Tibial nerve (tissue), 4 donors: ENCODE data around the gene ST3GAL3. TPM values are rescaled to one million over a fixed set of nuclear protein-coding genes. Genes with fewer than 3 reads are reported as not detected.

ENCODE experiments used
- DNase-seq, 2 donors: peaks; one replicate each; pipeline ENCODE4 v3.0.0-alpha.2; 2019; ENCODE audit warnings: low spot score in 2 of 2
- H3K27ac ChIP-seq, 4 donors: fragments of 200-600 bp; sonication (generic) in 3 of 4; one replicate each; pipeline ENCODE4 v1.5.1; 2017 to 2019; ENCODE audit warnings: mild to moderate bottlenecking in 1 of 4
- H3K27me3 ChIP-seq, 2 donors: fragments of 200-600 bp; sonication (generic) in 1 of 2; one replicate each; pipeline versions ENCODE4 v1.5.1 to v1.6.0; 2017 to 2019
- H3K36me3 ChIP-seq, 3 donors: fragments of 200-600 bp; sonication (generic); one replicate each; pipeline ENCODE4 v1.5.1; 2018 to 2019
- H3K4me1 ChIP-seq, 4 donors: fragments of 200-600 bp; sonication (generic) in 3 of 4; one replicate each; pipeline ENCODE4 v1.5.1; 2017 to 2019
- H3K4me3 ChIP-seq, 4 donors: fragments of 200-600 bp; sonication (generic) in 3 of 4; one replicate each; pipeline ENCODE4 v1.5.1; 2017 to 2019; ENCODE audit warnings: mild to moderate bottlenecking in 1 of 4, moderate library complexity in 1 of 4
- H3K9me3 ChIP-seq, 4 donors: fragments of 200-600 bp; sonication (generic) in 3 of 4; one replicate each; pipeline ENCODE4 v1.5.1; 2017 to 2019
- EP300 ChIP-seq, 2 donors: sonication (generic); formaldehyde crosslinking; IDR thresholded peaks; one replicate each; pipeline ENCODE4 v1.6.1; 2017; ENCODE audit warnings: antibody characterized with exemption in 2 of 2, mild to moderate bottlenecking in 1 of 2
- POLR2A ChIP-seq, 2 donors: fragments of 450-650 bp; IDR thresholded peaks; one replicate each; pipeline ENCODE4 v1.6.1; 2017; ENCODE audit warnings: antibody characterized with exemption in 2 of 2, mild to moderate bottlenecking in 2 of 2, moderate library complexity in 2 of 2
- WGBS, 2 donors: methylation state at CpG; one replicate each; pipeline ENCODE4 v1.1.5; 2018; 5-methylcytosine and 5-hydroxymethylcytosine counted together
- small RNA-seq: library from RNA; depleted of rRNA; stranded (forward); fragments of <200 nt; gene quantifications from one replicate; pipeline ENCODE3, GENCODE V24; 2016
- total RNA-seq, 4 donors: library from RNA; depleted of rRNA; stranded (reverse); fragments of >200 nt; gene quantifications; one replicate each; pipeline ENCODE4 v1.1.0, GENCODE V29; 2016
- TF ChIP-seq, protein P1 (sequence below), 5 experiments: fragments of 200-600 bp in 3 of 5; fragments of 450-650 bp in 2 of 5; sonication (generic) in 3 of 5; IDR thresholded peaks; one replicate each; pipeline ENCODE4 v1.5.1; 2016 to 2019; ENCODE audit warnings: antibody characterized with exemption in 5 of 5, mild to moderate bottlenecking in 3 of 5, moderate library complexity in 2 of 5

Gene ST3GAL3
- total RNA-seq, 4 donors from 2014 or later, result 20.7 to 27.0 (median 24.1) TPM

DNA sequence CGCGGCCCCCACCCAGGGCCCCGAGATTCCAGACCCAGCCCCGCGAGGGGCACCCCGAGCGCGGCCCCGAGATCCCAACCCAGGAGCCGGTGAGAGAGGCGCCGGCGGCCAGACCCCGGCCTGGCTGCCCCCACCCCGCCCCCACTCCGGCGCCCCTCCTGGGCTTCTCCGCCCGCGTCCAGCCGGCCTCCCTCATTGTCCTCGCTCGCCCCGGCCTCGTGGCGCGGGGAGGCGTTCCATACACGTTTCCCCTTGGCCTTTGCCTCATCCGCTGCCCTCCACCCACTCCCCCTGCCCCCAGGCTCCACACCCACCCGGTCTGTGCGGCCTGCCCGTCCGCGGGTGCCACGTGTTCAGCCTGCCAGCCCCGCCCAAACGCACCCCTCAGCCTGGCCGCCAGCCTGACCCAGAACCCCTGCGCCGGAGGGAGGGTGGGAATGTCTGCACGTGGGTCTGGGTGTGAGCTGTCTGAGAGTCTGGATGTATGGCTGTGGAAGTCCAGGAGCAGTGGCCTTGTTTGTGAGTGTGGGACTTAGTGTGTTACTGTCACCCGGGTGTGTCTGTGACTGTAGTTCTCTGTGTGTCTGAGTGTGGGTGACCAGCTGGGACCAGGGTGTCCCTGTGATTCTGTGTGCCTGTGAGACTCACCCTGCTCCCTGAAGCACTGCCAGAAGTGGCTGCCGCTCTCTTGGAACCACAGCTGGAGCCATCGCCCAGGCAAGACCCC is 272.4 kb downstream of the ST3GAL3 start:
- DNase-seq, result peak in 1 of 2 donors; percentile 24
- Histone ChIP-seq H3K36me3 (peaks cover 0 to 50% (median 0%) of the 10 kb centered on the region in 3 donors), H3K27ac (peak overlapping the region; percentile 30 to 81 (median 76)), H3K4me1 (peaks cover 0 to 71% (median 26%) of the 10 kb centered on the region in 4 donors), H3K9me3 (no peaks in the 10 kb centered on the region), H3K27me3 (no peaks in the 10 kb centered on the region), H3K4me3 (peak overlapping the region; percentile 59 to 72 (median 66))
- WGBS, 2 donors, result 0 to 3% methylated on average over 16 to 22 of the region's 45 CpGs
- TF ChIP-seq EP300 (IDR thresholded peaks at IDR 0.05), result peak in 1 of 2 donors; percentile 26
- TF ChIP-seq POLR2A (IDR thresholded peaks at IDR 0.05), result no peak

DNA sequence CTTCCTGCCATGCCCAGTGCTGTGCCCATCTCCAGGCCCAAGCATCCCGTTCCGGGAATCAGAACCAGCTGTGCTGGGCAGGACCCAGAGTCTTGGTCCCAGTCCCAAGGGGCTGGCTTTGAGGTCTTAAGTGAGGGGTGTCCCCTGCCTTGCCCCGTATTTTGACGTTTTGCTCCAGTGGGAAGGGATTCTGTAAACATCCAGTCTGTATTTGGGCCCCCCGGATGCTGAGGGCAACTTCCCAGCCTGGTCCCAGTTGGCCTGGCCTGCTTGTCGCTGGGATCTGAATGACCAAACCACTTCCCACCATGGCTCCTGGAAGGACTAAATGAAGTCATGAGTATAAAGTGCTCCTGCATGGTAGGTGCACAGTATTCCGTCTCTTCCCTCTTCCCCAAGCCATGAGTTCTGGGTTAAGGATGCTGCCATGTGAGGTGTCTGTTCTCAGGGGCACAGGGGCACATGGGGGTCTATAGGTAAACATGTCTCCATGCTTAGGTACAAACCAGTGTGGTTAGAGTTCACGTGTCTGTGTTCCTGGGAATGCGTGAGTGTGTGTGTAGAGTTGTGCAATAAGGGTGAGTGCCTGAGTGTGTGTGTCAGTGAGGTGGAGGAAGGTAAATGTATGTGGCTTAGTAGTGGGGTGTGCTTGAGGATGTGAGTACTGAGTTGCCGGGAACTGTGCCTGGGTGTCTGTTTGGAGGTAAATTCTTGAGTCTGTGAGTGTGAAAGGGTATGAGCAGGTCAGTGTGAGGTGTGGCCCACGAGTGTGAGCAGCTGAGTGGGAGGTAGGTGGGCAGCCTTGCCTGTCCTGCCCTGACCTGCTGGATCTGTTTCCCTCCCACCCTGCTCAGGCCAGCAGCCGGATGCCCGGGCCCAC is 273.2 kb downstream of the ST3GAL3 start:
- no peak for DNase-seq
- Histone ChIP-seq H3K9me3 (no peaks in the 10 kb centered on the region), H3K27me3 (no peaks in the 10 kb centered on the region), H3K36me3 (peaks cover 0 to 58% (median 0%) of the 10 kb centered on the region in 3 donors), H3K4me3 (peak overlapping the region in 3 of 4 donors; percentile 59 to 72 (median 65)), H3K4me1 (peaks cover 0 to 69% (median 25%) of the 10 kb centered on the region in 4 donors), H3K27ac (peak overlapping the region in 2 of 4 donors; percentile 80 to 81)
- TF ChIP-seq, protein P1, sequence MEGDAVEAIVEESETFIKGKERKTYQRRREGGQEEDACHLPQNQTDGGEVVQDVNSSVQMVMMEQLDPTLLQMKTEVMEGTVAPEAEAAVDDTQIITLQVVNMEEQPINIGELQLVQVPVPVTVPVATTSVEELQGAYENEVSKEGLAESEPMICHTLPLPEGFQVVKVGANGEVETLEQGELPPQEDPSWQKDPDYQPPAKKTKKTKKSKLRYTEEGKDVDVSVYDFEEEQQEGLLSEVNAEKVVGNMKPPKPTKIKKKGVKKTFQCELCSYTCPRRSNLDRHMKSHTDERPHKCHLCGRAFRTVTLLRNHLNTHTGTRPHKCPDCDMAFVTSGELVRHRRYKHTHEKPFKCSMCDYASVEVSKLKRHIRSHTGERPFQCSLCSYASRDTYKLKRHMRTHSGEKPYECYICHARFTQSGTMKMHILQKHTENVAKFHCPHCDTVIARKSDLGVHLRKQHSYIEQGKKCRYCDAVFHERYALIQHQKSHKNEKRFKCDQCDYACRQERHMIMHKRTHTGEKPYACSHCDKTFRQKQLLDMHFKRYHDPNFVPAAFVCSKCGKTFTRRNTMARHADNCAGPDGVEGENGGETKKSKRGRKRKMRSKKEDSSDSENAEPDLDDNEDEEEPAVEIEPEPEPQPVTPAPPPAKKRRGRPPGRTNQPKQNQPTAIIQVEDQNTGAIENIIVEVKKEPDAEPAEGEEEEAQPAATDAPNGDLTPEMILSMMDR (IDR thresholded peaks at IDR 0.05), result no peak
- no peak for TF ChIP-seq EP300 (IDR thresholded peaks at IDR 0.05)
- no peak for TF ChIP-seq POLR2A (IDR thresholded peaks at IDR 0.05)
- 53 to 64% methylated on average over 13 of the region's 13 CpGs for WGBS, 2 donors

Small RNAs within 50 kb of the gene (small RNA-seq; reads per million reads assigned to genes)
- gene AL451062.2 (not detected), gene RF00026 (not detected)

Other genes starting within 250 kb of the ST3GAL3 start
- gene PTPRF, start 176.7 kb upstream of the ST3GAL3 start, total RNA-seq, result 100 to 1,000 TPM in 2 of 4 donors, 10 to 100 TPM in 2; 72.0 to 112 (median 92.5) TPM
- gene KDM4A, start 57.4 kb upstream of the ST3GAL3 start, total RNA-seq, result 10 to 100 TPM; 24.3 to 40.8 (median 32.8) TPM
- 1 to 10 TPM in 1 of 4 donors, under 1 TPM in 1, not detected in 2; 0.66 to 1.4 TPM for gene ARTN, start 226.3 kb downstream of the ST3GAL3 start, total RNA-seq
- gene IPO13, start 239.4 kb downstream of the ST3GAL3 start, total RNA-seq, result 10 to 100 TPM; 27.8 to 41.1 (median 31.2) TPM